ENCODE measurements around the gene VPS52.
A peak's percentile ranks its signal among the peaks of the same experiment; 100 is the strongest.

Gene VPS52

GRCh38 chr6:33299237-33299944 lies 27.7 kb upstream of the VPS52 start (continued):
- no peak for TF ChIP-seq SETDB1 (IDR thresholded peaks at IDR 0.05; ENCODE audit: insufficient read length, low read length)
- TF ChIP-seq KLF1 (tag by site-specific recombination; IDR thresholded peaks at IDR 0.05): no peak
- peak; percentile 93 for TF ChIP-seq ZEB2 (tag by site-specific recombination; IDR thresholded peaks at IDR 0.05)
- peak; percentile 90 for TF ChIP-seq CTCF (tag by site-specific recombination; IDR thresholded peaks at IDR 0.05)
- TF ChIP-seq ZNF274 (IDR thresholded peaks at IDR 0.05; ENCODE audit: low read length): no peak
- no peak for TF ChIP-seq ZNF274 (tag by site-specific recombination; IDR thresholded peaks at IDR 0.05; ENCODE audit: borderline replicate concordance)
- TF ChIP-seq ZNF391 (tag by site-specific recombination; IDR thresholded peaks at IDR 0.05; ENCODE audit: borderline replicate concordance, low read depth): no peak
- peak; percentile 28; the same call in 1 of the 2 replicates for TF ChIP-seq ZNF623 (tag by site-specific recombination; IDR thresholded peaks at IDR 0.05)
- TF ChIP-seq ZNF610 (tag by site-specific recombination; IDR thresholded peaks at IDR 0.05; ENCODE audit: borderline replicate concordance): peak; percentile 28; the same call in 1 of the 2 replicates
- no peak for TF ChIP-seq ZNF211 (tag by site-specific recombination; IDR thresholded peaks at IDR 0.05; ENCODE audit: low read depth)
- peak; percentile 20; the same call in 1 of the 2 replicates for TF ChIP-seq ZNF449 (tag by site-specific recombination; IDR thresholded peaks at IDR 0.05)
- no peak for TF ChIP-seq ZNF658 (tag by site-specific recombination; IDR thresholded peaks at IDR 0.05)
- peak; percentile 6 for TF ChIP-seq PRDM10 (tag by site-specific recombination; IDR thresholded peaks at IDR 0.05)
- TF ChIP-seq ZNF501 (tag by site-specific recombination; IDR thresholded peaks at IDR 0.05): peak; percentile 80
- no peak for TF ChIP-seq ZNF426 (tag by site-specific recombination; IDR thresholded peaks at IDR 0.05)
- TF ChIP-seq ZNF621 (tag by site-specific recombination; IDR thresholded peaks at IDR 0.05): no peak
- no peak for TF ChIP-seq ZNF174 (tag by site-specific recombination; IDR thresholded peaks at IDR 0.05)
- peak; percentile 9; the same call in 1 of the 2 replicates for TF ChIP-seq ZBTB21 (tag by site-specific recombination; IDR thresholded peaks at IDR 0.05)
- no peak for TF ChIP-seq RBAK (tag by site-specific recombination; IDR thresholded peaks at IDR 0.05)
- no peak for TF ChIP-seq HIC1 (tag by site-specific recombination; IDR thresholded peaks at IDR 0.05)
- no peak for TF ChIP-seq OSR2 (tag by site-specific recombination; IDR thresholded peaks at IDR 0.05)
- no peak for TF ChIP-seq ZNF26 (tag by site-specific recombination; IDR thresholded peaks at IDR 0.05)
- peak; percentile 54 for TF ChIP-seq ZFP37 (tag by site-specific recombination; IDR thresholded peaks at IDR 0.05)
- TF ChIP-seq AEBP2 (tag by site-specific recombination; IDR thresholded peaks at IDR 0.05; ENCODE audit: borderline replicate concordance): no peak
